ENCODE results near the gene CCNF.

Gene CCNF

GRCh38 chr16:2455081-2455845 is 26.0 kb downstream of the CCNF start:
- DNase-seq (ENCODE audit: low read depth in 3 of 3, low spot score in 1 of 3) = no peak

- DNase-seq (ENCODE audit: low read depth in 3 of 3, low spot score in 1 of 3) = no peak
Observed at GRCh38 chr16:2456551-2457153, 27.4 kb downstream of the CCNF start.

GRCh38 chr16:2457267-2457666 is 28.0 kb downstream of the CCNF start:
- no peak for DNase-seq (ENCODE audit: low read depth in 3 of 3, low spot score in 1 of 3)

- no peak for DNase-seq (ENCODE audit: low read depth in 3 of 3, low spot score in 1 of 3)
Observed at GRCh38 chr16:2457946-2458345, 28.7 kb downstream of the CCNF start.

- no peak for DNase-seq (ENCODE audit: low read depth in 3 of 3, low spot score in 1 of 3)
Observed at GRCh38 chr16:2458887-2459646, 29.8 kb downstream of the CCNF start.

GRCh38 chr16:2459647-2460390 is 30.6 kb downstream of the CCNF start, which contains the start of gene TEDC2:
TEDC2 (plus strand) TSS chr16:2460109; CDS start chr16:2460145, 36 bp downstream.
- peak; percentile 91 to 95 (median 92) for DNase-seq (ENCODE audit: low read depth in 3 of 3, low spot score in 1 of 3)

GRCh38 chr16:2460391-2460713 is 31.1 kb downstream of the CCNF start:
- no peak for DNase-seq (ENCODE audit: low read depth in 3 of 3, low spot score in 1 of 3)

GRCh38 chr16:2460916-2461315 is 31.7 kb downstream of the CCNF start:
- no peak for DNase-seq (ENCODE audit: low read depth in 3 of 3, low spot score in 1 of 3)

GRCh38 chr16:2462031-2462866 is 33.0 kb downstream of the CCNF start:
- no peak for DNase-seq (ENCODE audit: low read depth in 3 of 3, low spot score in 1 of 3)

GRCh38 chr16:2464333-2464732 is 35.1 kb downstream of the CCNF start:
- no peak for DNase-seq (ENCODE audit: low read depth in 3 of 3, low spot score in 1 of 3)

- DNase-seq (ENCODE audit: low read depth in 3 of 3, low spot score in 1 of 3) = no peak
Observed at GRCh38 chr16:2465653-2466415, 36.6 kb downstream of the CCNF start.

- no peak for DNase-seq (ENCODE audit: low read depth in 3 of 3, low spot score in 1 of 3)
Observed at GRCh38 chr16:2466667-2467527, 37.6 kb downstream of the CCNF start.

- no peak for DNase-seq (ENCODE audit: low read depth in 3 of 3, low spot score in 1 of 3)
Observed at GRCh38 chr16:2467528-2468232, 38.4 kb downstream of the CCNF start.

- no peak for DNase-seq (ENCODE audit: low read depth in 3 of 3, low spot score in 1 of 3)
Observed at GRCh38 chr16:2468233-2468724, 39.0 kb downstream of the CCNF start.

- DNase-seq (ENCODE audit: low read depth in 3 of 3, low spot score in 1 of 3) = no peak
Observed at GRCh38 chr16:2468725-2469398, 39.6 kb downstream of the CCNF start.

- no peak for DNase-seq (ENCODE audit: low read depth in 3 of 3, low spot score in 1 of 3)
Observed at GRCh38 chr16:2469399-2470233, 40.4 kb downstream of the CCNF start.

GRCh38 chr16:2470234-2470601 is 41.0 kb downstream of the CCNF start:
- DNase-seq (ENCODE audit: low read depth in 3 of 3, low spot score in 1 of 3) = no peak
